ENCODE results near the gene GDI2. TPM values are rescaled to one million over a fixed set of nuclear protein-coding genes. Genes with fewer than 3 reads are reported as not detected.

Gene GDI2
- total RNA-seq, 1 experiment from 2014 or later: 144 TPM

- ChIA-PET CTCF (no interaction called here), POLR2A (no interaction called here), RAD21 (ENCODE audit: low non-redundant PET in 1 of 2, low total read pairs in 2 of 2, uncharacterized antibody in 2 of 2, unreplicated experiment in 2 of 2) (no interaction called here)
- Histone ChIP-seq H3K9me3 (ENCODE audit: control insufficient read depth in 1 of 2, insufficient read depth in 1 of 2, low read depth in 1 of 2, low read length in 2 of 2) (no peaks in the 10 kb centered on the region), H3K4me1 (ENCODE audit: control insufficient read depth in 1 of 2, insufficient read depth in 2 of 2, low read length in 2 of 2) (peaks cover 6 to 7% of the 10 kb centered on the region in 2 experiments; a peak in 3 of 4 replicates), H3K4me3 (replicated peaks in 1 of 2; ENCODE audit: low read depth in 1 of 2, low read length in 2 of 2) (no peak overlapping the region), H3K36me3 (ENCODE audit: control insufficient read depth in 1 of 2, insufficient read depth in 2 of 2, low read length in 2 of 2) (peaks cover 0 to 19% of the 10 kb centered on the region in 2 experiments; a peak in 1 of 4 replicates), H3K27ac (ENCODE audit: low read depth, low read length) (no peak overlapping the region), H3K9ac (ENCODE audit: low read length) (no peak overlapping the region), H3K4me2 (ENCODE audit: low read length) (no peak overlapping the region), H3K79me2 (ENCODE audit: insufficient read depth, low read length) (peaks cover 100% of the 10 kb centered on the region), H3K9me2 (ENCODE audit: insufficient read depth) (no peaks in the 10 kb centered on the region), H4K20me1 (ENCODE audit: insufficient read depth) (peaks cover 30% of the 10 kb centered on the region), H2AFZ (ENCODE audit: low read depth, low read length, poor library complexity, severe bottlenecking) (no peak overlapping the region), H3K27me3 (ENCODE audit: insufficient read depth, low read length) (no peaks in the 10 kb centered on the region)
- DNase-seq (ENCODE audit: low read depth, low spot score): no peak
- intact Hi-C loops (cut with micrococcal nuclease): no loop called here
- ATAC-seq: no peak
- no TSS peak for BruUV-seq (replicated peaks)
- TF ChIP-seq REST (IDR thresholded peaks at IDR 0.05; ENCODE audit: low read depth) (no peak), ZNF274 (IDR thresholded peaks at IDR 0.05; ENCODE audit: low read depth, low read length) (no peak), FOSL1 (IDR thresholded peaks at IDR 0.05; ENCODE audit: low read depth) (no peak)
These were observed 6.5 kb downstream of the GDI2 start for GRCh38 chr10:5806745-5807144.

- intact Hi-C loops (cut with micrococcal nuclease): no loop called here
- ATAC-seq (no peak), DNase-seq (ENCODE audit: low read depth, low spot score) (no peak)
- H3K79me2 ChIP-seq (ENCODE audit: insufficient read depth, low read length): peaks cover 100% of the 10 kb centered on the region
- no peak overlapping the region for H2AFZ ChIP-seq (ENCODE audit: low read depth, low read length, poor library complexity, severe bottlenecking)
- H3K4me1 ChIP-seq (ENCODE audit: control insufficient read depth in 1 of 2, insufficient read depth in 2 of 2, low read length in 2 of 2): no peaks in the 10 kb centered on the region
- H3K4me2 ChIP-seq (ENCODE audit: low read length): no peak overlapping the region
- H3K9ac ChIP-seq (ENCODE audit: low read length): no peak overlapping the region
- TF ChIP-seq EZH2 (IDR thresholded peaks at IDR 0.05): no peak
- no peak for TF ChIP-seq CBX3 (IDR thresholded peaks at IDR 0.05; ENCODE audit: low read depth)
- TF ChIP-seq SP1 (IDR thresholded peaks at IDR 0.05; ENCODE audit: low read depth): no peak
- TF ChIP-seq EGR1 (IDR thresholded peaks at IDR 0.05; ENCODE audit: low read depth): no peak
- no peak for TF ChIP-seq ZBTB33 (IDR thresholded peaks at IDR 0.05; ENCODE audit: extremely low read depth, insufficient replicate concordance, low read length)
- no peak for TF ChIP-seq ELF1 (IDR thresholded peaks at IDR 0.05; ENCODE audit: borderline replicate concordance, low read depth)
- TF ChIP-seq SRF (IDR thresholded peaks at IDR 0.05; ENCODE audit: low read depth): no peak
- no peaks in the 10 kb centered on the region for H3K9me3 ChIP-seq (ENCODE audit: control insufficient read depth in 1 of 2, insufficient read depth in 1 of 2, low read depth in 1 of 2, low read length in 2 of 2)
- peaks cover 0 to 19% of the 10 kb centered on the region in 2 experiments; a peak in 1 of 4 replicates for H3K36me3 ChIP-seq (ENCODE audit: control insufficient read depth in 1 of 2, insufficient read depth in 2 of 2, low read length in 2 of 2)
- CTCF ChIA-PET: no interaction called here
- no peaks in the 10 kb centered on the region for H3K27me3 ChIP-seq (ENCODE audit: insufficient read depth, low read length)
- peaks cover 21% of the 10 kb centered on the region for H4K20me1 ChIP-seq (ENCODE audit: insufficient read depth)
- RAD21 ChIA-PET (ENCODE audit: low non-redundant PET in 1 of 2, low total read pairs in 2 of 2, uncharacterized antibody in 2 of 2, unreplicated experiment in 2 of 2): no interaction called here
- no peak overlapping the region for H3K4me3 ChIP-seq (replicated peaks in 1 of 2; ENCODE audit: low read depth in 1 of 2, low read length in 2 of 2)
- POLR2A ChIA-PET: no interaction called here
- H3K27ac ChIP-seq (ENCODE audit: low read depth, low read length): no peak overlapping the region
- no TSS peak for BruUV-seq (replicated peaks)
- H3K9me2 ChIP-seq (ENCODE audit: insufficient read depth): no peaks in the 10 kb centered on the region
These were observed 7.5 kb downstream of the GDI2 start for GRCh38 chr10:5805711-5806110.
